Inferior parietal cortex (tissue), 1 donor: Measurements from ENCODE around the gene PLCB2.

Source experiments
- DNase-seq: peaks from one replicate; pipeline ENCODE4 v3.0.0-alpha.2; 2016; ENCODE audit errors: extremely low spot score

Gene PLCB2

GRCh38 chr15:40250304-40250656 is 57.5 kb downstream of the PLCB2 start:
- no peak for DNase-seq

GRCh38 chr15:40249477-40250303 is 58.0 kb downstream of the PLCB2 start:
- no peak for DNase-seq

DNA sequence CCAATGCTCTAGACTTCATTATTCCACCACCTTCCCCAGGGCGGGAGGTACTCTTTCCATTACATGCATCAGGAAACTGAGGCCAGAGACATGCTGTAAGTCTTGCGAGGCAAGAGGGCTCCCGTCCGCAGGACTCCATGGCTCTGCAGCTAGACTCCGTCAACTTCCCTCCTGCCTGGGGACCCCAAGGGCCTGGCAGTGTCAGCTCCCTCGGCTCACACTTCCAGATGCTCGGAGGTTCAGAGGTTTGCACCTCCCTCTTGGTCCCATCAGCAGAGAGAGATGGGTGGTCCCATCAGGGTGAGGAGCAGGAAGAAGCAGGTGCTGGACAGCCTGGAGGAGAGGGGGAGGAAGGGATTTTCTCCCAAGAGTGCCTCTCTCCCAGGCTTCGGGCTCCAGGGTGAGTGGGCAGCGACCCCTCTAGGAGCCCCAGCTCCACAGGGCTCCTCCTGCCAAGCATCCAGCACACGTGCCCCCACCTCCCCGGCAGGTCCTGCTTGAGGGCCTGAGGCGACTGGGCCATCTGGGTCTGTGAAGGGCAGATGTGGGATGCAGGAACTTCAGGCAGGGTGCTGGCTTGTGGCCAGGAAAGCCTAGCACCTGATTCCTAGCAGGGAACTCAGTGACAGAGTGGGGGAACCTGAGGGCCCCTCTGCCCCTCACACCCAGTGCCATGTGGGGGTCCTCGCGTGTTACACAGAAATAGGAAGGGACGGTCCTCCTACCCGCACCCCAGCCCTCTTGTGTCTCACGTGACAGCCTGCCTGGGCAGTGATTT is 59.5 kb downstream of the PLCB2 start:
- no peak for DNase-seq

- no peak for DNase-seq
Measured at GRCh38 chr15:40247406-40247971, 60.2 kb downstream of the PLCB2 start.

DNA sequence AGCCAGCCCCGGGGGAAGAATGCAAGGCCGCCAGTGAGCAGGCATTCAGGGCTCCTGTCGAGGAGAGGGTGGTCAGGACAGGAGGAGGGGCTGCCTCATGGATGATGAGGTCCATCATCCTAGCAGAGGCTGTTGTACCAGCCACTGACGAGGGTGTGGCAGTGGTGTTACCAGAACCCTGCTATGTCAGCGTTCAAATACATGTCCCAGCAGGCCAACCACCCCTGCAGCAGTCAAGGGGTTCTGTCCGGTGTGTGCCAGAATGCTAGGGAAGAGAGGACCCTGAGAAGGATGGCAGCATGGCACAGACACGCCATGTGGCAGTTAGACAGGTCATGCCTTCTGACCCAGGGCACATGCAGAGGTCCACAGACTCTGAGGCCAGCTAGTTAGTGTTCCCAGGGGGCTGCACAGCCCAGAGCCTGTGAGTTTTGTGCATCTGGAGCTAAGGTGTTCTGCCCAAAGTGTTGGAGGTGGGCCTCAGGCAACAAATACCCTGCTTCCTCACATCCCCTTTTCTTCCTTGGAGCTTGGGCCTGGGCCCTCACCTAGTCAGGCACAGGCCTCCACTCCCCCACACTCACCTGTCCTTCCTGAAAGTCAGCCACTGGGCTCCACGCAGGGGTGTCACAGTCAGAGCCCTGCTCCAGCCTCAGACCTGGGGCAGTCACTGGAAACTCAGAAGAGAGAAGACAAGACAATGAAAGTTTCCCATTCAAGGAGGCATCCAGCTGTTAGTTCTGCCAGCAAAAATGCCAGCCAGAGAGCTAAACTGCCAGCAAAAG is 61.0 kb downstream of the PLCB2 start:
- DNase-seq, result no peak

GRCh38 chr15:40245666-40246450 is 61.9 kb downstream of the PLCB2 start:
- no peak for DNase-seq

GRCh38 chr15:40244961-40245523 is 62.7 kb downstream of the PLCB2 start:
- no peak for DNase-seq

DNA sequence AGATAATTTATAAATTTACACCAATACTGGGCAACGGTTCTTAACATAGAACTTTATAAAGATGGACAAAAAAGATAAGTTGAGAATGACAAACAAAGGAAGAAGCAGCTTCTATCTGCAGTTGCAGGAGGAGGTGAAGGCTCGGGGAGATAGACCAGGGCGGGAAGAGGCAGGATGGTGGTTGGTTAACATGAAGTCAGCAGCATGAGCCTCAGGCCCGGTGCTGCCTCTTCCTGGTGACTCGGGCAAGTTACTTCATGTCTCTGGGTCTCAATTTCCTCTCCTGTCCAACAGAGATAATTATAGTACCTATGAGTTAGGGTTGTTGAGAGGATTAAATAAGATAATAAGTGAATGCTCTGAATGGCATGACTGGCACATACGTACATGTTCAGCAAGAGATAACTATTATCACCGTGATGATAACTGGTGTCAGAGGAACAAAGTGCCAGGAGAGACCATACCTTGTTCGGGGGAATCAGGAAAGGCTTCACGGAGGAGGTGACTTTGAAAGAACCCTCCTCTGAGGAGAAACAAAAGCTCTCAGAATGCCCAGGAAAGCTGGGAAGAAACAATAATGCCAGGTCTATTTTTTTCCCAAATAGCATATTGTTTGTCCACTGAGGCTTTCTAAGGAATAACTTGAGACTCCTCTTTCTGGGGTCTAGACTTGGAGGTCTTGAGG is 64.5 kb downstream of the PLCB2 start:
- no peak for DNase-seq

GRCh38 chr15:40242601-40243000 is 65.1 kb downstream of the PLCB2 start:
- DNase-seq, result no peak

DNA sequence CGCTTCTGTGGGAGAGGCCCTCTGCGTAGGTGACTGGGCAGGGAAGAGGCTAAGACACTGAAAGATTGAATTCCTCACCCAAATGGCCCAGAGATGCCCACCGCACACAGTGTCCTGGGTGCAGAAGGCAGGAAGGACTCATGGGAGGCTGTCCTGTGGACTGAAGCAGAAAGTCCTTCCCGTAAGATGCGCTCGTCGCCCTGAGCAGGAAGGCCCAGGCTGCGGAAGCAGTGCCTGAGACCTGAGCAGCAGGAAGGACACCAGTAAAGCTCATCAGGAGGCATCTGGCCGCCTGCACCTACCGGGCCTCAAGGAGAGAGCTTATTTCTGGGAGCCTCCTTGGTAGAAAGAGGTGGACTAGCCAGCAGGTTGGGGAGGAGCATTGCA is 65.5 kb downstream of the PLCB2 start:
- DNase-seq, result no peak

DNA sequence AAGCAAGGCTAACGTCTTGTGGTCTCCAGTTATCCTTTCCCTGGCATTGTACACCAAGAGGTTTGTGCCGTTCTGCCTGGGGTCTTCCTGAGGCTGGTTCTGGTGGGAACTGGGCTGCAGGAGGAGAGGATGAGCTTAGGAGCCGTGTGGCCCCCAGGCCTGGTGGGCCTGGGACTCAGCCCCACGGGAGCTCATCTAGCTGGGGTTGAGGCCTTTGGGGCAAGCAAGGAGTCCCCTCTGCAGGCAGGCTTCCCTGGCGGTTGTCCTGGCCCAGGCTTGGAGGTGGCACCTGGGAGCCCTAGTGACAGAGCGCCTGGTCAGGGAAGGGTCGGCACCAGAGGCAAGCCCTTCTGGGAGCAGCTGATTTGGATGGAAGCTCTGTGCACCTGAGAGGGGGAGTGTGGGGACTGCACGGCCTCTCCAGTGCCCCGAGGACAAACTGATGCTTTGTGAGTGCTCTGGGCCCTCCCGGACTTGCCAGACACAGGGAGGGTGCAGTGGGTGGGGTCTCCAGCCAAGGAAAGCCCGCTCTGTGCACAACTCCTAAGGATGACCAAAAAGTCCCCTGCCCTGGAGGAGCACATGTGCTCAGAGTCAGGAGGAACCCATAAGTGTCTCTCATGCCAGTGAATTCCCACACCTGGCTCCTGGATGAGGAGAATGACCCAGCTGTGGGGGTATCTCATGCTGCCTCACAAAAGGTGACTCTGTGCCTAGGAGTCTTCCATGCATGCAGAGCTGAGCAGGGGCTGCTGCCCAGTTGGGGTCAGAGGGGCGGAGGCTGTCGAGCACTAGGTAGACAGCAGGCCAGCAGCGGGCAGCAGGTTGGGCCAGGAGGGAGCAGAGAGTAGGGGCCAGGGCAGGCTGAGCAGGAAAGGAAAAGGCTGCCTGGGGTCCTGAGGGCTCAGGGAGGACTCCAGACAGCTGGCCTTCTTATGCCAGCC is 66.2 kb downstream of the PLCB2 start:
- no peak for DNase-seq

DNA sequence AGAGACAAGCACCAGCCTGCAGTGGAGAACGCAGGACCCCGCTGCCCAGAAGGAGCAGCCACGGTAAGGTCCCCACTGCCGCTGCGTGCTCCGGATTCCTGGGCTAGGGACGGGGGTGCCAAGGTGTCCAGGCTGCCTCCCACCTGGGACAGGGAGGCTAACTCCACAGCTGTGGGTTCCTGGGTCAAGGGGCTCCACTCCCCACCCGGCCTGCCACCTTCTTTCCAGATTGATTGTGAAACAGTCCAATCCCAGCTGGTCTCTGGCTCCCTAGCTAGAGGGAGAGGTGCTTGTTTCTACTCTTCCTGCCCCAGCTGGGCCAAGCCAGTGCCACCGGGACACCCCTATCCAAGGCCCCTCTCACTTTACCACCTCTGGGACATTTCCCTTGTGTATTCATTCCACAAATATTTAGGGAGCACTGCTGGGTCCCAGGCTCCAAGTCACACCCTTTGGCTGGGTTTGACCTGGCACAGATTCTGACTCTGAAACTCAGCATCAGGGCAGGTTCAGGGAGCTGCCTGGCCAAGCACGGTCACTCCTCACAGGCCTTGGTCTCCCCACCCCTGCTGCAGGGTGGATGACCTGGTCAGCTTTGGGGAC is 67.0 kb downstream of the PLCB2 start:
- no peak for DNase-seq

- no peak for DNase-seq
Measured at GRCh38 chr15:40239693-40240618, 67.8 kb downstream of the PLCB2 start.

DNA sequence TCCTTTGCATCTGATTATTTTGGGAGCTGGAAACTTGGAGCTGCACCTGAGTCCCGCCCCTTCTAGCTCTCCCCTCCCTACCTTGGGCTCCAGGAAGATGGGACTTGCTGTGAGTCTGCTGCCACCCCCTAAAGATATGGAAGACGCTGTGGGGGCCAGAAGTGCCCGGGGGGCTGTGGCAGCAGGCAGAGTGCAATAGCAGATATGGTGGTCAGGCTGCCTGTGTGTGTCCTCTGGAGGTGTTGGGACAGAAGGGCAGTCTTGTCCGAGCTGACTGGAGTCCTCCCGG is 68.4 kb downstream of the PLCB2 start:
- no peak for DNase-seq

- no peak for DNase-seq
Measured at GRCh38 chr15:40238532-40239403, 69.0 kb downstream of the PLCB2 start, which contains the start of gene PAK6. TSS of gene PAK6 (plus strand) at chr15:40239063. CDS start at chr15:40264786, 25,723 bp downstream.
